HFFc6 (cell line): ENCODE data around the gene CELA2B. TPM values are rescaled to one million over a fixed set of nuclear protein-coding genes. Genes with fewer than 3 reads are reported as not detected.

ENCODE experiments used
- DNase-seq: peaks from one replicate; pipeline ENCODE4 v3.0.0-alpha.2; 2018
- H3K27ac Mint-ChIP-seq: 2 replicates; pipeline ENCODE4 v1.8.0; 2020; ENCODE audit warnings: mild to moderate bottlenecking, mixed read lengths
- H3K27me3 Mint-ChIP-seq: 2 replicates; pipeline ENCODE4 v1.8.0; 2021; ENCODE audit warnings: mild to moderate bottlenecking, moderate library complexity, mixed read lengths; ENCODE audit not compliant: insufficient read depth
- H3K36me3 Mint-ChIP-seq: 2 replicates; pipeline ENCODE4 v1.8.0; 2021; ENCODE audit warnings: low read depth, mixed read lengths
- H3K4me1 Mint-ChIP-seq: 2 replicates; pipeline ENCODE4 v1.8.0; 2020; ENCODE audit warnings: low read depth, mixed read lengths
- H3K4me3 Mint-ChIP-seq: 2 replicates; pipeline ENCODE4 v1.8.0; 2020; ENCODE audit warnings: mild to moderate bottlenecking, moderate library complexity, mixed read lengths
- H3K9me3 Mint-ChIP-seq: 2 replicates; pipeline ENCODE4 v1.8.0; 2020; ENCODE audit warnings: mild to moderate bottlenecking, mixed read lengths
- total RNA-seq, 6 experiments: library from RNA; stranded (reverse); fragmentation: NEBNext Ultra II Directional; extraction: Animal tissue kit (Norgen Biotek cat#: 25700); gene quantifications; 2 replicates in 1 of 6; 3 replicates in 5 of 6; pipeline ENCODE4 v1.2.3, GENCODE V29; 2021
- TF ChIP-seq, protein P1 (sequence below): fragments of 200-600 bp; sonication (generic); IDR thresholded peaks from 2 replicates; pipeline ENCODE4 v1.5.0; 2021; ENCODE audit warnings: antibody characterized with exemption, mild to moderate bottlenecking

Gene CELA2B
- total RNA-seq, 6 experiments from 2014 or later = not detected

DNA sequence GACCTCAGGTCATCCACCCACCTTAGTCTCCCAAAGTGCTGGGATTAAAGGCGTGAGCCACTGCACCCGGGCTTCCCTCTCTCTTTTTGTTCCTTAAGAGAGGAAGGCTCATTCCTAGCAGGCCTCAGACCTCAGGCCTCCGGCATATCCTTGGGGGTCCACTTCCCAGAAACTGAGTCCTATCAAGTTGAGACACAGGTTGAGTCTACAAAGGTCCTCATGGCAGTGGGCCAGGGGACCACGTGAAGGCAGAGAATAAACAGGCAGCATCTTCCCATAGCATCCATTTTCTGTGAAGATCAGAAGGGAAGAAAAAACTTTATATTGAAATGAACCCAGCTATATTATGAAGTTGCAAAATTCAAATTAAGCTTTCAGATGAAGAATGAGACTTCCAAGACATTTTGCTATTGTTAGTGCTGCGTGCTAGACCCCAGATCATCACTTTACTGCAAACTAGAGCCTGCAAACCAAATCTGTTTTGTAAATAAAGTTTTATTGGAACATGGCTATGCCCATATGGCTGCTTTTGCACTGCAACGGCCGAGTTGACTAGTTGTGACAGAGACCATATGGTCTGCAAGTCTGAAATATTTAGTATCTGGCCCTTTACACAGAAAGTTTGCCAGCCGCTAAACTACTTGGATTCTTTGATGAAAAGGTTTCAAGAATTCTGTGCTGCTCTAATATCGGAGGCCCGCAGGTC, 22.9 kb upstream of the CELA2B start:
- Mint-ChIP-seq H3K9me3 (no peaks in the 10 kb centered on the region), H3K36me3 (peaks cover 5% of the 10 kb centered on the region; the same call in 1 of the 2 replicates)

GRCh38 chr1:15453734-15454133, 22.2 kb upstream of the CELA2B start:
- TF ChIP-seq, protein P1, sequence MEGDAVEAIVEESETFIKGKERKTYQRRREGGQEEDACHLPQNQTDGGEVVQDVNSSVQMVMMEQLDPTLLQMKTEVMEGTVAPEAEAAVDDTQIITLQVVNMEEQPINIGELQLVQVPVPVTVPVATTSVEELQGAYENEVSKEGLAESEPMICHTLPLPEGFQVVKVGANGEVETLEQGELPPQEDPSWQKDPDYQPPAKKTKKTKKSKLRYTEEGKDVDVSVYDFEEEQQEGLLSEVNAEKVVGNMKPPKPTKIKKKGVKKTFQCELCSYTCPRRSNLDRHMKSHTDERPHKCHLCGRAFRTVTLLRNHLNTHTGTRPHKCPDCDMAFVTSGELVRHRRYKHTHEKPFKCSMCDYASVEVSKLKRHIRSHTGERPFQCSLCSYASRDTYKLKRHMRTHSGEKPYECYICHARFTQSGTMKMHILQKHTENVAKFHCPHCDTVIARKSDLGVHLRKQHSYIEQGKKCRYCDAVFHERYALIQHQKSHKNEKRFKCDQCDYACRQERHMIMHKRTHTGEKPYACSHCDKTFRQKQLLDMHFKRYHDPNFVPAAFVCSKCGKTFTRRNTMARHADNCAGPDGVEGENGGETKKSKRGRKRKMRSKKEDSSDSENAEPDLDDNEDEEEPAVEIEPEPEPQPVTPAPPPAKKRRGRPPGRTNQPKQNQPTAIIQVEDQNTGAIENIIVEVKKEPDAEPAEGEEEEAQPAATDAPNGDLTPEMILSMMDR = no peak
- Mint-ChIP-seq H3K27me3 (peaks cover 21% of the 10 kb centered on the region), H3K36me3 (peaks cover 5% of the 10 kb centered on the region; the same call in 1 of the 2 replicates), H3K9me3 (no peaks in the 10 kb centered on the region), H3K27ac (no peak overlapping the region), H3K4me3 (no peak overlapping the region), H3K4me1 (peaks cover 14% of the 10 kb centered on the region)
- no peak for DNase-seq

More for the DNA sequence above, 22.9 kb upstream of the CELA2B start:
- Mint-ChIP-seq H3K27ac (no peak overlapping the region), H3K4me1 (peaks cover 14% of the 10 kb centered on the region), H3K4me3 (no peak overlapping the region), H3K27me3 (peaks cover 21% of the 10 kb centered on the region)
- TF ChIP-seq, protein P1 = no peak
- no peak for DNase-seq

DNA sequence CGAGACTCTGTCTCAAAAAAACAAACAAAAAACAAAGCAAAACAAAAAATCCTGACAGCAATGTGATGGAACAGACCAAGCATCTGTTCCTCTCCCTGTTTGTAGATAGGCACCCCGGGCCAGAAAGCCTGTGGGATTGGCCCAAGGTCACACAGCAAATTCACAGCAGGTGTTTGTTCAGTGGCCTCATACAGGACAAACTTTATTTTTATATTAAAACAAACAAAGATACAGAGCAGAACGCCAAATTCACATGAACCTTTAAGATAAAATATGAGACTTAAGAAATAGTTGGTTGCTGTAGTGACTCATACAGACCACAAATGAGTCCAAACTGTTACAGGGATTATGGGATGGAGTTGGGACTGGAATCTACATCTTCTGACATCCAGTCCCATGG, 21.6 kb upstream of the CELA2B start:
- Mint-ChIP-seq H3K27me3 (peaks cover 18% of the 10 kb centered on the region), H3K27ac (no peak overlapping the region), H3K9me3 (no peaks in the 10 kb centered on the region), H3K36me3 (peaks cover 5% of the 10 kb centered on the region; the same call in 1 of the 2 replicates), H3K4me1 (peaks cover 14% of the 10 kb centered on the region), H3K4me3 (no peak overlapping the region)
- DNase-seq = peak; percentile 37
- TF ChIP-seq, protein P1 = no peak

DNA sequence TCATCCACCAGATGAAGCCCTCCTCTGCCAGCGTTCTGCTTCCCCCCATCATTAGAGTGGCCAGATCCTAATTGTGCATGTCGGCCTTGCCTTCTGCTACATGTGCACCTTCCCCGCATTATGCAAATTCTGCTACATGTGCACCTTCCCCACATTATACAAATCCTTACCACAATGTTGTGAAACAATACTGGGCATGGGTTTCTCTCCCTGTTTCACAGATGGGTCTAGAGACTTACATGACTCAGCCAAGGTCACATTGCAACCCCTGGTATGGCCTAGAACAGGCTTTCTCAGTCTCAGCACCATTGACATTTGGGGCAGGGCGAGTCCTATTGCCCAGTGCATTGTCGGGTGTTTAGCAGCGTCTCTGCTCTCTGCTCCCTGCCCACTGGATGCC, 20.4 kb upstream of the CELA2B start:
- H3K9me3 Mint-ChIP-seq = no peaks in the 10 kb centered on the region
- peaks cover 5% of the 10 kb centered on the region; the same call in 1 of the 2 replicates for H3K36me3 Mint-ChIP-seq
- peaks cover 16% of the 10 kb centered on the region for H3K27me3 Mint-ChIP-seq
- H3K4me1 Mint-ChIP-seq = peaks cover 27% of the 10 kb centered on the region
- H3K27ac Mint-ChIP-seq = no peak overlapping the region
- TF ChIP-seq, protein P1 = no peak
- H3K4me3 Mint-ChIP-seq = no peak overlapping the region
- DNase-seq = no peak

DNA sequence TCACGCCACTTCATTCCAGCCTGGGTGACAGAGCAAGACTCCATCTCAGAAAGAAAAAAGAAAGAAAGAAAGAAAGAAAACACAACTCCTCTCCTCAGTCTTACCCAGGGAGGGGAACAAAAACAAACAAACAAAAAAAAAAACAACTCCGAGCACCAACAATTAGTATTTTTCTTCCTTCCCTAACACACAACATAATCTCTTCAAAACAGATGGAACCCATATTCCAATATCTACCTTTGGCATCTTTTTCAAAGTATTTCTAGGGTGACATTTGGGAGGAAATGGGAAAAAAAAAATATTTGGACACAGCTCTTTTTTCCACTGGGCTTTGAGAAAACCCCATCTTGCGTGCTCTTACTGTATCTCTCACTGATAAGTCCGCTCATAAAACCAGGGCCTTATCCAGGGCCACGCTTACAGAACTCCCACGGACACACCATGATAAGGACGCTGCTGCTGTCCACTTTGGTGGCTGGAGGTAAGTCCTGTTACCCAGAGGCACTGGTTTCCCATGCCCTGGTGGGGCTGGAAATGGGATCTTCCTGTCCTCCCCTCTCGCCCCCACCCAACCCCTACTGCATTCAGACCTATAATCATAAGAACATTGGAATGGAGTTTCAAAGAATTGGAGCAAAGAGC, 19.5 kb upstream of the CELA2B start, which contains the start of gene CELA2A:
Gene CELA2A, plus strand, starts transcription at position 420 of the 642 bp plus-strand sequence. Its CDS starts 22 bp downstream, at position 442.
- Mint-ChIP-seq H3K4me3 (no peak within 1 kb of the TSS), H3K36me3 (no peaks in the 10 kb centered on the region), H3K27ac (no peak within 1 kb of the TSS), H3K9me3 (no peaks in the 10 kb centered on the region), H3K4me1 (peaks cover 28% of the 10 kb centered on the region), H3K27me3 (peaks cover 16% of the 10 kb centered on the region)
- no peak for DNase-seq
- TF ChIP-seq, protein P1 = no peak
